HCT116 (cell line): ENCODE measurements around the gene QRICH1.

Experiments used
- POLR2A ChIP-seq: IDR thresholded peaks from 2 replicates; pipeline ENCODE4 v1.7.0; 2011; ENCODE audit warnings: borderline replicate concordance; ENCODE audit not compliant: insufficient read depth, insufficient read length; ENCODE audit errors: extremely low read depth
- RAD21 ChIP-seq: IDR thresholded peaks from 2 replicates; pipeline ENCODE4 v1.6.1; 2012; ENCODE audit warnings: low read depth, mild to moderate bottlenecking
- TF ChIP-seq, protein P1 (sequence below), 3 experiments: fragments of 200-600 bp in 1 of 3; sonication (generic) in 1 of 3; IDR thresholded peaks in 2 of 3; conservative IDR thresholded peaks in 1 of 3; 2 replicates each; pipeline ENCODE4 v1.5.1; 2012 to 2017; ENCODE audit warnings: low read depth in 2 of 3, low read length in 2 of 3, antibody characterized with exemption in 1 of 3, borderline replicate concordance in 1 of 3, control low read depth in 1 of 3, mild to moderate bottlenecking in 1 of 3, mixed read lengths in 1 of 3, mixed run types in 1 of 3, moderate library complexity in 1 of 3; ENCODE audit not compliant: insufficient read depth in 1 of 3

DNA sequence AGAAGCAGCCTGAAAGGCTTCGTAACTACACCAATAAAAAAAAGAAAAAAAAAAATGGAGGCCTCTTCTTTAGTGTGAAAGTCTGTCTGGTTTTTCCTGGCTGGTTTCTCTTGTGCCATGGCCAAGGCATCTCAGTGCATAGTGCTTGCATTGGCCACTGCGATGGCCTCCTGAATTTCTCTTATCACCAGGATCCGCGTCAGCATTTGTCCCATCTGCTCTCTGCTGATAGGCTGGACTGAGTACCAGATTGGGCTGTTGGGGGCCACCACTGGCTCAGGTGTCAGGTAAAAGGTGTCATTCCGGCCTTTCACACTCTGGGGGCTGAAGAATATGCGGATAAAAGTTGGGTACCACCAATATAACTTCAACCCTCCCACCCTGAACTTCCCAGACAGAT lies 63.5 kb downstream of the QRICH1 start:
- TF ChIP-seq, protein P1, sequence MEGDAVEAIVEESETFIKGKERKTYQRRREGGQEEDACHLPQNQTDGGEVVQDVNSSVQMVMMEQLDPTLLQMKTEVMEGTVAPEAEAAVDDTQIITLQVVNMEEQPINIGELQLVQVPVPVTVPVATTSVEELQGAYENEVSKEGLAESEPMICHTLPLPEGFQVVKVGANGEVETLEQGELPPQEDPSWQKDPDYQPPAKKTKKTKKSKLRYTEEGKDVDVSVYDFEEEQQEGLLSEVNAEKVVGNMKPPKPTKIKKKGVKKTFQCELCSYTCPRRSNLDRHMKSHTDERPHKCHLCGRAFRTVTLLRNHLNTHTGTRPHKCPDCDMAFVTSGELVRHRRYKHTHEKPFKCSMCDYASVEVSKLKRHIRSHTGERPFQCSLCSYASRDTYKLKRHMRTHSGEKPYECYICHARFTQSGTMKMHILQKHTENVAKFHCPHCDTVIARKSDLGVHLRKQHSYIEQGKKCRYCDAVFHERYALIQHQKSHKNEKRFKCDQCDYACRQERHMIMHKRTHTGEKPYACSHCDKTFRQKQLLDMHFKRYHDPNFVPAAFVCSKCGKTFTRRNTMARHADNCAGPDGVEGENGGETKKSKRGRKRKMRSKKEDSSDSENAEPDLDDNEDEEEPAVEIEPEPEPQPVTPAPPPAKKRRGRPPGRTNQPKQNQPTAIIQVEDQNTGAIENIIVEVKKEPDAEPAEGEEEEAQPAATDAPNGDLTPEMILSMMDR (IDR thresholded peaks at IDR 0.05 in 2 of 3, conservative IDR thresholded peaks at IDR 0.05 in 1 of 3; ENCODE audit: borderline replicate concordance in 1 of 3, insufficient read depth in 1 of 3, low read depth in 2 of 3, low read length in 2 of 3): no peak
- TF ChIP-seq POLR2A (no peak), RAD21 (no peak)
